ENCODE data around the gene SMPD2.
A peak's percentile ranks its signal among the peaks of the same experiment; 100 is the strongest.

SMPD2 gene

GRCh38 chr6:109482905-109483734, 42.6 kb downstream of the SMPD2 start, which contains the start of gene ZBTB24:
Gene ZBTB24 (minus strand): TSS chr6:109483219. CDS start chr6:109482026, 1,193 bp downstream.
- TF ChIP-seq GLIS3 (CRISPR knock-in tag; IDR thresholded peaks at IDR 0.05) (no peak), ZNF70 (CRISPR knock-in tag; IDR thresholded peaks at IDR 0.05) (no peak), OSR1 (CRISPR knock-in tag; IDR thresholded peaks at IDR 0.05) (no peak), ESRRG (CRISPR knock-in tag; IDR thresholded peaks at IDR 0.05) (no peak), RARB (CRISPR knock-in tag; IDR thresholded peaks at IDR 0.05) (no peak), PATZ1 (CRISPR knock-in tag; IDR thresholded peaks at IDR 0.05; ENCODE audit: borderline replicate concordance) (no peak), CREB5 (CRISPR knock-in tag; IDR thresholded peaks at IDR 0.05; ENCODE audit: low read depth) (no peak), BACH2 (CRISPR knock-in tag; IDR thresholded peaks at IDR 0.05; ENCODE audit: borderline replicate concordance) (no peak), SNAI2 (CRISPR knock-in tag; IDR thresholded peaks at IDR 0.05) (no peak), POU6F1 (CRISPR knock-in tag; IDR thresholded peaks at IDR 0.05; ENCODE audit: borderline replicate concordance, low read depth) (no peak), TOX (CRISPR knock-in tag; IDR thresholded peaks at IDR 0.05; ENCODE audit: borderline replicate concordance) (no peak), ZNF8 (CRISPR knock-in tag; IDR thresholded peaks at IDR 0.05) (no peak), TSHZ2 (CRISPR knock-in tag; IDR thresholded peaks at IDR 0.05) (no peak), ARNTL (CRISPR knock-in tag; IDR thresholded peaks at IDR 0.05; ENCODE audit: borderline replicate concordance, low read depth) (no peak), ISL1 (CRISPR knock-in tag; IDR thresholded peaks at IDR 0.05) (no peak), TCF4 (CRISPR knock-in tag; IDR thresholded peaks at IDR 0.05; ENCODE audit: borderline replicate concordance) (no peak), ZNF565 (CRISPR knock-in tag; conservative IDR thresholded peaks at IDR 0.05; ENCODE audit: low read depth) (no peak), CSDC2 (CRISPR knock-in tag; IDR thresholded peaks at IDR 0.05) (no peak), ZFP3 (CRISPR knock-in tag; IDR thresholded peaks at IDR 0.05) (no peak), PPARA (CRISPR knock-in tag; IDR thresholded peaks at IDR 0.05; ENCODE audit: borderline replicate concordance) (no peak)
- peak; percentile 96 for ATAC-seq

GRCh38 chr6:109483735-109484057, 43.2 kb downstream of the SMPD2 start:
- ATAC-seq = 0 out of 3 replicates have a peak, but pooled peaks have one; percentile 3
- TF ChIP-seq ISL1 (CRISPR knock-in tag; IDR thresholded peaks at IDR 0.05) = no peak
- TF ChIP-seq ARNTL (CRISPR knock-in tag; IDR thresholded peaks at IDR 0.05; ENCODE audit: borderline replicate concordance, low read depth) = no peak
- no peak for TF ChIP-seq CSDC2 (CRISPR knock-in tag; IDR thresholded peaks at IDR 0.05)
- TF ChIP-seq ZC3H10 (CRISPR knock-in tag; IDR thresholded peaks at IDR 0.05) = no peak
- no peak for TF ChIP-seq RARB (CRISPR knock-in tag; IDR thresholded peaks at IDR 0.05)
- TF ChIP-seq GLIS3 (CRISPR knock-in tag; IDR thresholded peaks at IDR 0.05) = no peak
- TF ChIP-seq TCF4 (CRISPR knock-in tag; IDR thresholded peaks at IDR 0.05; ENCODE audit: borderline replicate concordance) = no peak
- no peak for TF ChIP-seq BACH2 (CRISPR knock-in tag; IDR thresholded peaks at IDR 0.05; ENCODE audit: borderline replicate concordance)
- no peak for TF ChIP-seq PATZ1 (CRISPR knock-in tag; IDR thresholded peaks at IDR 0.05; ENCODE audit: borderline replicate concordance)
- TF ChIP-seq SNAI2 (CRISPR knock-in tag; IDR thresholded peaks at IDR 0.05) = no peak
- TF ChIP-seq TSHZ2 (CRISPR knock-in tag; IDR thresholded peaks at IDR 0.05) = no peak
- TF ChIP-seq POU6F1 (CRISPR knock-in tag; IDR thresholded peaks at IDR 0.05; ENCODE audit: borderline replicate concordance, low read depth) = no peak
- no peak for TF ChIP-seq CSRNP3 (CRISPR knock-in tag; IDR thresholded peaks at IDR 0.05)
